Measurements from ENCODE around the gene SLBP.

GRCh38 chr4:1686440-1687036 lies 25.6 kb downstream of the SLBP start:
- TF ChIP-seq, protein P1, sequence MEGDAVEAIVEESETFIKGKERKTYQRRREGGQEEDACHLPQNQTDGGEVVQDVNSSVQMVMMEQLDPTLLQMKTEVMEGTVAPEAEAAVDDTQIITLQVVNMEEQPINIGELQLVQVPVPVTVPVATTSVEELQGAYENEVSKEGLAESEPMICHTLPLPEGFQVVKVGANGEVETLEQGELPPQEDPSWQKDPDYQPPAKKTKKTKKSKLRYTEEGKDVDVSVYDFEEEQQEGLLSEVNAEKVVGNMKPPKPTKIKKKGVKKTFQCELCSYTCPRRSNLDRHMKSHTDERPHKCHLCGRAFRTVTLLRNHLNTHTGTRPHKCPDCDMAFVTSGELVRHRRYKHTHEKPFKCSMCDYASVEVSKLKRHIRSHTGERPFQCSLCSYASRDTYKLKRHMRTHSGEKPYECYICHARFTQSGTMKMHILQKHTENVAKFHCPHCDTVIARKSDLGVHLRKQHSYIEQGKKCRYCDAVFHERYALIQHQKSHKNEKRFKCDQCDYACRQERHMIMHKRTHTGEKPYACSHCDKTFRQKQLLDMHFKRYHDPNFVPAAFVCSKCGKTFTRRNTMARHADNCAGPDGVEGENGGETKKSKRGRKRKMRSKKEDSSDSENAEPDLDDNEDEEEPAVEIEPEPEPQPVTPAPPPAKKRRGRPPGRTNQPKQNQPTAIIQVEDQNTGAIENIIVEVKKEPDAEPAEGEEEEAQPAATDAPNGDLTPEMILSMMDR (IDR thresholded peaks at IDR 0.05 in 8 of 11, conservative IDR thresholded peaks at IDR 0.05 in 3 of 11) = no peak
- TF ChIP-seq POLR2A (IDR thresholded peaks at IDR 0.05) (no peak), POLR2AphosphoS5 (IDR thresholded peaks at IDR 0.05) (peak in 1 of 3 donors; percentile 24)

All from spleen (tissue), 7 donors.